ENCODE measurements around the gene EHMT1.

Gene EHMT1

DNA sequence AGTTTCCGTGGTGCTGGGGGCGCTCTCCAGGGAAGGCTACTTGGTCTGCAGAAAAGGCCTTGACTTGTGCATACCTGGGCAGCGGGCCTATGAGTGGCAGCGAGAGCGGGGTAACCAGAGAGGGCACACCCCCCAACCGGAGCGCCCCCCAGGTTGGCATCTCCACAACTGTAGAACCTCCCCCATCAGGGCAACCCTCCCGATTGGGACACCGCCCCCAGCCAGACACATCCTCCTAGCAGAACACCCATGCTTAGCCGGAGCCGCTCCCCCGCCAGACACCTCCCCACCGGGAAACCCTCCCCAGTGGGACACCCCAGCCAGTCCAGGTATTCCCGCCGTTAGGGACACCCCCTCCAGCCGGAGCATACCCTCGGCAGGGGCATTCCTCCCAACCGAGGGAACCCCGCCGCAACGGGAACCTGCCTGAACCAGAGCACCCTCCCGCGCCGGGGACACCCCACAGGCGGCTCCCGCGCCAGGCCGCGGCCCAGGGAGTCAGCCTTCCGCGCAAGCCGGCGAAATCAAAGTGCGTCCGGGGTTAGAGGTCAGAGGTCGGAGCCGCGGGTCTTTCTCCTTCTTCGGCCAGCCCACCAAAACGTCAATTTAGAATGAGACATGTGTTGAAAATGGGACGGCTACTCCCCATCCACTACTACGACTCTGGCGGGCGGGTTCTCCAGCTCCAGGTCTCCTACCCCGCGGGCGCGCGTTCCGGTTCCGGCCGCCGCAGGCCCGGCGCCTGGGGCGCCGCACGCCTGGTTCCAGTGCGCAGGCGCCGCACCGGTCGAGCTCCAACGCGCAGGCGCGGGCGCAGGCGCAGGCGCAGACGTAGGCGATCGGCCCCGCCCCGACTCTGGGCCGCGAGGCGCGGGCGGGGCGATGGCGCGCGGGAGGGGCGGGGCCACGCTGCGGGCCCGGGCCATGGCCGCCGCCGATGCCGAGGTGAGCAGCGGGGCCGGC, at the start of gene EHMT1:
TSS of gene EHMT1 (plus strand) at position 901 of the 963 bp plus-strand sequence. CDS start at position 925, 24 bp downstream.
- DNase-seq (ENCODE audit: low read depth), result peak; percentile 80

DNA sequence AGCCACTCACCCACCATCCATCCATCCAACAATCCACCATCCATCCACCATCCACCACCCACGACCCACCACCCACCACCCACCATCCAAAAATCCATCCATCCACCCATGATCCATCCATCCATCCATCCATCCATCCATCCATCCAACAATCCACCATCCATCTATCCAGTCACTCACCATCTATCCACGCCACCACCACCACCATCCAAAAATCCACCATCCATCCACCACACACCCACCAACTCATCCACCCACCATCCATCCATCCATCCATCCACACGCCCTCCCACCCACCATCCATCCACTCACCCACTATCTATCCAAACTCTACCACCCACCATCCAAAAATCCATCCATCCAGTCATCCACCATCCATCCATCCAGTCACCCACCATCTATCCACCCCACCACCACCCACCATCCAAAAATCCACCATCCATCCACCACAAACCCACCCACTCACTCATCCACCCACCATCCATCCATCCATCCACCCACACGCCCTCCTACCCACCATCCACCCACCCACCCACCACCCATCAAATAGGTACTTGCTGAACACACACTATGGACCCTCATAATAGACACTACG, 49.1 kb upstream of the EHMT1 start:
- DNase-seq (ENCODE audit: low read depth), result no peak

DNA sequence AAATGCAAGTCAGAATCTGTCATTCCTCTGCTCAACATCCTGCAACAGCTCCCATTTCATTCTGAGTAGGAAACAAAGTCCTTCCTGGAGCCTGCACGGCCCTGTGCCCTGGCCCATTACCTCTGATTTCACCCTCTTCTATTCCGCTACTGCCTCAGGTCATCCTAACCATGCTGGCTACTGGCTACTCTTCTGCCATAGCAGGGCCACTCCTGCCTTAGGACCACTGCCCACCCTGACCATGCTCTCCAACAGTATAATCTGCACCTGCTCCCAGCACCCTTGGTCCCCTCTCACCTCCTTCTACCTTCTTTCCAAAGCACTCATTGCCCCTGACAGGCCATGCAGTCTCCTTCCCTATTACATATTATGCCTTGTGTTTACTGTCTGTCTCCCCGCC, 48.2 kb upstream of the EHMT1 start:
- DNase-seq (ENCODE audit: low read depth), result no peak

GRCh38 chr9:137574192-137574591, 44.6 kb upstream of the EHMT1 start:
- no peak for DNase-seq (ENCODE audit: low read depth)

GRCh38 chr9:137575364-137575715, 43.5 kb upstream of the EHMT1 start:
- no peak for DNase-seq (ENCODE audit: low read depth)

- no peak for DNase-seq (ENCODE audit: low read depth)
Observed at GRCh38 chr9:137575716-137576411, 42.9 kb upstream of the EHMT1 start.

GRCh38 chr9:137578518-137579258, 40.1 kb upstream of the EHMT1 start, which contains the start of gene DPH7:
Gene DPH7 (minus strand): TSS chr9:137578925. CDS start chr9:137578777, 148 bp downstream.
- peak; percentile 97 for DNase-seq (ENCODE audit: low read depth)

GRCh38 chr9:137579259-137579604, 39.6 kb upstream of the EHMT1 start:
- DNase-seq (ENCODE audit: low read depth), result no peak

DNA sequence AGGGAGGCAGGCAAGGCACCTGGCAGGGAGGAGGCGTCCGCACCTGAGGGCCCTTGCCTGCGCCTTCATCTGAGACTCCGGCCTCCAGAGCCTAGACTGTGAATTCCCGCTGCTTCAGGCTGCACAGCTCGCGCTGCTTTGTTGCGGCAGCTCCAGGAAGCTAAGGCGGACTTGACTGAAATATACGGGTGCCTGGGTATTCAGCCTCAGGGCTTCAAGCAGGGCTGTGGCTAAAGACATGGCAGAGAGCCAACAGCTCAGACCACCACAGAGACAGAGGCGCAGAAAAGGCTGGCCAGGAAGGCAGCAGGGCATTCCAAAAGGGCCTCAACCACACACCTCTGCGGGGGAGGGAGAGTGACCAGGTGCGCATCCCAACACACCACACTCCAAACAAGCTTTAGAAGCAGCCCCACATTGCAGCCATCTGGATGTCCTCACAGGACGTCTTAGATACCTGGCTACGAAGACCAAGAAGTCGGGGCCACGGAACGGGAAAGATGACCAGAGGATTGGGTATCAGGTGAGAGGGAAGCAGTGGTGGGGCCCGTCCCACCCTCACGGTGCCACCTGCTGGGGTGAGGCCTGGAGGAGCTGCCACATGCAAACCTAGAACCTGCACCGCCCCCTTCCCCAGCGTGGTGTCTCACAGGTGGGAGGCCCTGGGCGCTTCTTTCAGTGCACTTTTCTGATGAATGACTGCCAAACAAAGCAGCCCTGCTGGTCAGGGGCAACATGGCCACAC, 38.4 kb upstream of the EHMT1 start:
- no peak for DNase-seq (ENCODE audit: low read depth)

DNA sequence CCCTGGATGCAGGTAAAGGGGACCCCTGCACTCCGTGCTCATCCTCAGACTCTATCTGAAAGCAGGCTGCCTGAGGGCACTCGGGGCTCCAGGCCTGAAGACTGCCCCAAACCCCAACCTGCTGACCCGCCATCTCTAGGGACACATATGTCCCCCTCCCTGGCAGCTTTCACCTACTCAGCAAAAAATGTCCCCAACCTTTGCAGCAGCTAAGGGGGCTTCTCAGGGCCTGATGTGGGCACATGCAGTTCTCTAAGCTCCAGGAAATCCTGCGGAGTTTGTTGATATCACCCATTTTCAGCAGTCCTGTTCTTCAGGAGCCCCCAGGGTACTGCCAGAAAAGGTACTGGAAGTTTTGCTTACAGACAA, 37.9 kb upstream of the EHMT1 start:
- DNase-seq (ENCODE audit: low read depth), result no peak

- DNase-seq (ENCODE audit: low read depth), result no peak
Observed at GRCh38 chr9:137581361-137582285, 37.2 kb upstream of the EHMT1 start.

DNA sequence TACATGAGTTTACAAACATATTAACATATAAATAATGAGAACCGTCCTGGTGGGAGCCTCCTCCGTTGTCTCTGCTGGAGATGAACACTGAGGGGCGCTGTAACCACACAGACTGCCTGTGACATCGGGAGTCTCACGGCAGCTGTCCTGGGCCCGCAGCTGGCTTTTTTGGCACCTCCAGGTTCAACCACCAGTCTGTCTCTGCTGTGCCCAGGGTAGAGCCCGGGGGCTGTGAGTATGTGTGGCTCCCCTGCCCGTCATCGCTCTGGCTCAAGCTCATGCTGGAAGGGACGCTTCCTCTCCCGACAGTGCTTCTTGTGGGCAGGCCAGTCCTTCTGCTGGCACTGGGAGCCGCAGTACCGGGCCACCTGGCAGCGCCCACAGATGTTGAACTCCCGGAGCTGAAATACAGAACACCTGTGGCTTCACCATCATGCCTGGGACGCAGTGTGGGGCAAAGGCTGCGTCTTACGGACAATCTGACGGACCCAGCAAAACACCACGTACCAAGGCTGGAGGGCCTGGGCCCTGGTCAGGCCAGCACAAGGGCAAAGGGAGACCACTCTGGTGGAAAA, 36.4 kb upstream of the EHMT1 start:
- no peak for DNase-seq (ENCODE audit: low read depth)

DNA sequence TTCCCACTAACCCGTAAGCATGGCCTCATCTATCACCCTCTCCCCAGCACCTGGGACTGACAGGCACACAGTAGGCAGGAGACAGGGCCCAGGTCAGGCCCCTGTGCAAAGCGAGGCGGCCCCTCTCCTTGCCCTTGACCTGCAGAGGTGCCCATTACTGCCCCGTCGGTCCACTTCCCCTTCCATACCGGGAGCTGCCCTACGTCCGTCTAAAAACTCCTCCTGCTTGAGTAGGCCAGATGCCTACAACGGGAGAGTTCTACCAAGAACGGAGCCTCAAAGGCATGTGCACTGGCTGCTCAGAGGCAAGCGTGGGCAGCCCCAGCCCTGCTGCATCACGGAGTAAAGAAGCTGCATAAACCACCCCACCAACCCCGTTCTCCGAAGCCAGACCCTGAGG, 35.5 kb upstream of the EHMT1 start:
- no peak for DNase-seq (ENCODE audit: low read depth)

DNA sequence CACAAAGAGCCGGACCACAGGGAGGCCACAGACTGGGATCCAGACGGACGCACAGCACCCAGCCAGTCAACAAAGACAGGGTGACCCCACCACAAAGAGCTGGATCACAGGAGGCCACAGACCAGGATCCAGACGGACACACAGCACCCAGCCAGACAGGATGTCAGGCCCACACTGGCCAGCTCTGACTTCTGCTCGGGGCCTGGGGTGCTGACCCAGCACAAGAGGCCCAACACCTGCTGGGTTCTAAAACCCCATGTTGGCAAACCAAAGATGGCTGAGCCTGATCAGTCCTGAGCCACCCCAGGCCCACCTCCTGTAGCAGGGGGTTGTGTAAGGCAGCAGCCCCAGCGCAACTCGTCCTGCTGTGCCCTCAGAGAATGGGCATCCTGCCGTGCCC, 34.8 kb upstream of the EHMT1 start:
- DNase-seq (ENCODE audit: low read depth), result no peak

DNA sequence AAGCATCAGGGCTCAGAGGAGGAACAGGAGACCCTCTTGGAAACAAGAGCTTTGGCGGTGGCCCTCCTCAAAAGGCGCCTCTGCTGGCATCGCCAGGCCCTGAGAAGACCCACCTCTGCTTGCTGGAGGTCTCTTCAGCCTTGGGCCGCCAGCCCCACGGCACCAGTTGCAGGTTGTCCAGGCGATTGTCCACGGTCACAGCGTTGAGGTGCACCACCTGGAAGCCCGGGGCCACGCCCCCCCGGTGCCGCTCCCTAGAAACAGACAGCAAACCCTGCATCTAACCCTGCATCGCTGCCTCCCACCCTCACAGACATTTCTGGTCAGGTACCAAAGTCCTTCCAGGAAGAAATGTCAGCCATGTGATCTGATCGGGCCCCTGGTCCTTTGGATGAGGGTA, 32.0 kb upstream of the EHMT1 start:
- DNase-seq (ENCODE audit: low read depth), result no peak

DNA sequence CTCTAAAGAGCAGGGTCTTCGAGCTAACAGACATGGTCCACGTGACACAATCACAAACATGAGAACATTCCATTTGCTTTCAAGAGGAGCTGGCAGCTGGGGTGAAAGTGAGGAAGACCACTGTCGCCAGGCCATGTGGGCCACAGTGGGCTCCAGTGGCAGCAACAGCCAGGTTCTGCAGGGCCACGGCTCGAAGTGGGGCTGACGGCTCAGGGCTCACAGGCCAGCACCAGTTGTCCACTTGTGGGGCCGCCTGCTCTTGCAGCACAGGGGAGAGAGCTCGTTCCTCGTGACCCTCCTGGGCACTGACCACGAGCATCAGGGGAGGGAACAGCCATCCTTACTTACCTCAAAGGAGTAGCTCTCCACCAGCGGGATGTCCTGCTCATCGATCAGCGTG, 30.5 kb upstream of the EHMT1 start:
- no peak for DNase-seq (ENCODE audit: low read depth)

GRCh38 chr9:137588891-137589290, 29.9 kb upstream of the EHMT1 start:
- no peak for DNase-seq (ENCODE audit: low read depth)

DNA sequence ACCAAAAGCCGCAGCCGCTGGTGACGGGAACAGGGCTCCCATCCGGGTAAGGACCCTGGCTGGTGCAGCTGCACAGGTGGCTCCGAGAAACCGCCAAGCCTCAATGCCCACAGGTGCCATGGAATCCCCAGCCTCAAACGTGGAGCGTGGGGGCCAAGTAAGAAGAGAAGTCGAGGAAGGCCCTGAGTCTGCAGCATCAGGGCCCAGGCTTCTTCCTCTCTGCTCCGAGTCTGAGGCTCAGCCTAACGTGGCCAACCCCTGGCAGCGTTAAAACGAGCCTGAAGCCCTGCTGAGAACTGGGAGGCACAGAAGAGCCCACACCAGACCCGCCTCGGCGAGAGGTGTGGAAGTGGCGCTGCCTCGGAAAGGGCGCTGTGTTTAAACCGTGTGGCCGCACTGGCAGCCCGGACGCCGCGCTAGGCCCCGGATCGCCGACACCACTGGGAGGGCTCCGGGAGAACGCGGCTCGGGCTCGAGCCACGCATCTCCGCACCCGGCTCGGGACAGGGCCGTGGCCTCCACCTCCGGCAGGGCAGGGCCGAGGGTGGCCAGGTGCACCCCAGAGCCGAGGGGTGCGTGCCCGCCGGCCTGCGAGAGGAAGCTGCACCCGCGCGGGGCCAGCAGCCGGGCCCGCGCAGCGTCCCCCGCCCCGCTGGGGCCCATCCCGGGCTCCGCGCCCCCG, 29.2 kb upstream of the EHMT1 start:
- DNase-seq (ENCODE audit: low read depth), result no peak

DNA sequence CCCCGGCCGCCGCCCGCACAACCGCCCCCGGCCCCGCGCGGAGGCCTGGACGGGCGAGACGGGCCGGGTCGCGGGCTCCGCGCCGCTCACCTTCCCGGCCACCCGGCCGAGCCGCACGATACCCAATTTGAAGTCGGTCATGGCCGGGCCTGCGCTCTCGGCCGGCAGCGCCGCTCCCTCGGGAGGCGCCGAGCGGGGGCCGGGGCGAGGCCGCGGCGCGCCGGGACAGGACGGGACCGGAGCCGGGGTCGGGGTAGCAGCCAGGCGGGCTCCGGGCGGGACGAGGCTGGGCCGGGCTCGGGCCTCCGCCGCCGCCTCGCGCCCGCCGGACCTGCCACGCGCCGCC, 28.7 kb upstream of the EHMT1 start:
- DNase-seq (ENCODE audit: low read depth), result no peak
